Measurements from ENCODE around the gene NPAS3.

The NPAS3 gene

DNA sequence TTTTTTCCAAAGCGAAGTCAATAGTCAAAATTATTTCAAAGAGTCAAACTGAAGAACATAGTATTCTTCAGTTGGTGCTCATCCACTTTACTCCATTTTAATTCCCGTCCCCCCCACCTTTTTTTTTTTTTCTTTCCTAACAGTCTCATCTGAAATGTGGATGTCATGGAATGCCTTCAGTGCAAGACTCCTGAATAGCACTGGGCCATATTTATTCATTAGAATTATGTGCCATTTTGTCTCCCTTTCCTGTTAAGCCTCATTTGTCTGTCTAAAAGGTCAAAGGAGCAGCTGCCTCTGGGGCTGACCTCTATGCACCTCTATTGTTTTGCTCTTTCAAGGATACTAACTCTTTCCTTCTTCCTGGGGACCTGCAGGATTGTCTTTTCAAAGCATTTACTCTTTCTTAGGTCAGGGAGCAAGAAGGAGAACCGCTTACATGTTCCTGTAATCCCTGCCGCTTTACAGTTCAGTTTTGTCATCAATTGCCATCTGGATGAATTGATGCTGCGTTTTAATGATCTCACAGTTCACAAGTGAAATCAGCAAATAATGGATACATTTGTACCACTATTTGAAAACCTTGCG lies 310.6 kb downstream of the NPAS3 start:
- DNase-seq = no peak
- no peaks in the 10 kb centered on the region for H3F3A ChIP-seq (ENCODE audit: insufficient read depth, low read length)
- H2AFZ ChIP-seq (ENCODE audit: low read length) = no peak overlapping the region
- TF ChIP-seq, protein P1, sequence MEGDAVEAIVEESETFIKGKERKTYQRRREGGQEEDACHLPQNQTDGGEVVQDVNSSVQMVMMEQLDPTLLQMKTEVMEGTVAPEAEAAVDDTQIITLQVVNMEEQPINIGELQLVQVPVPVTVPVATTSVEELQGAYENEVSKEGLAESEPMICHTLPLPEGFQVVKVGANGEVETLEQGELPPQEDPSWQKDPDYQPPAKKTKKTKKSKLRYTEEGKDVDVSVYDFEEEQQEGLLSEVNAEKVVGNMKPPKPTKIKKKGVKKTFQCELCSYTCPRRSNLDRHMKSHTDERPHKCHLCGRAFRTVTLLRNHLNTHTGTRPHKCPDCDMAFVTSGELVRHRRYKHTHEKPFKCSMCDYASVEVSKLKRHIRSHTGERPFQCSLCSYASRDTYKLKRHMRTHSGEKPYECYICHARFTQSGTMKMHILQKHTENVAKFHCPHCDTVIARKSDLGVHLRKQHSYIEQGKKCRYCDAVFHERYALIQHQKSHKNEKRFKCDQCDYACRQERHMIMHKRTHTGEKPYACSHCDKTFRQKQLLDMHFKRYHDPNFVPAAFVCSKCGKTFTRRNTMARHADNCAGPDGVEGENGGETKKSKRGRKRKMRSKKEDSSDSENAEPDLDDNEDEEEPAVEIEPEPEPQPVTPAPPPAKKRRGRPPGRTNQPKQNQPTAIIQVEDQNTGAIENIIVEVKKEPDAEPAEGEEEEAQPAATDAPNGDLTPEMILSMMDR (IDR thresholded peaks at IDR 0.05; ENCODE audit: low read length) = no peak
- TF ChIP-seq EZH2phosphoT487 (IDR thresholded peaks at IDR 0.05; ENCODE audit: low read length) (no peak), EZH2 (optimal IDR thresholded peaks at IDR 0.05; ENCODE audit: low read depth, low read length) (no peak)
- H3K4me1 ChIP-seq (ENCODE audit: low read length) = no peaks in the 10 kb centered on the region
- no peaks in the 10 kb centered on the region for H3K27me3 ChIP-seq (replicated peaks; ENCODE audit: insufficient read depth, low read length)
- H3K4me2 ChIP-seq (ENCODE audit: low read depth, low read length) = no peak overlapping the region
- no peak overlapping the region for H3K4me3 ChIP-seq (ENCODE audit: low read length)
- no peaks in the 10 kb centered on the region for H4K20me1 ChIP-seq (ENCODE audit: insufficient read depth, low read length)
- H3K27ac ChIP-seq (ENCODE audit: low read length) = no peak overlapping the region
- no peaks in the 10 kb centered on the region for H3K79me2 ChIP-seq (ENCODE audit: low read length)
- H3K9me3 ChIP-seq (replicated peaks; ENCODE audit: insufficient read depth, low read length) = no peaks in the 10 kb centered on the region
- no peak overlapping the region for H3K9ac ChIP-seq (ENCODE audit: low read length)
- no peaks in the 10 kb centered on the region for H3K9me2 ChIP-seq (replicated peaks; ENCODE audit: insufficient read depth, low read length)
- no peaks in the 10 kb centered on the region for H3K36me3 ChIP-seq (replicated peaks; ENCODE audit: insufficient read depth, low read length)

DNA sequence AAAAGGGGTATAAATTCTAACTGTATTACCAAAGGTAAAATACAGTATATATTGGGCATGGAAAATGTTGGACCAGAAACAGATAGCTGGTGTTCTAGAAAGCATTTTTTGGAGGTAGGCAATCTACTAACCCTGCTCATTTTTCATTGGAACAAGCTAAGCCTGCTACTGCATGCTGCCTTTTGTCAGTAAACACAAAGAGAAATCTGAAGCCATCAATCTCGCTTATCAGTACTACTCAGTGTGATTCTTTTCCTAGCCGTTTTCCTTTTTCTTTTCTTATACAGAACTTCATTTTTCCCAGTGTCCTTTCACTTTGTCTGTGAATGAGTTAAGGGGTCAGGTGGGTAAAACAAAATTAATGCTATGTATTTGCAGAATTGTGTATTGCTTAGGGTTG lies 312.3 kb downstream of the NPAS3 start:
- H3K79me2 ChIP-seq (ENCODE audit: low read length) = no peaks in the 10 kb centered on the region
- H3K36me3 ChIP-seq (replicated peaks; ENCODE audit: insufficient read depth, low read length) = no peaks in the 10 kb centered on the region
- no peak overlapping the region for H3K4me3 ChIP-seq (ENCODE audit: low read length)
- no peak overlapping the region for H3K27ac ChIP-seq (ENCODE audit: low read length)
- no peaks in the 10 kb centered on the region for H3F3A ChIP-seq (ENCODE audit: insufficient read depth, low read length)
- H3K4me1 ChIP-seq (ENCODE audit: low read length) = no peaks in the 10 kb centered on the region
- no peaks in the 10 kb centered on the region for H3K9me2 ChIP-seq (replicated peaks; ENCODE audit: insufficient read depth, low read length)
- no peak overlapping the region for H3K4me2 ChIP-seq (ENCODE audit: low read depth, low read length)
- TF ChIP-seq EZH2phosphoT487 (IDR thresholded peaks at IDR 0.05; ENCODE audit: low read length) = no peak
- TF ChIP-seq EZH2 (optimal IDR thresholded peaks at IDR 0.05; ENCODE audit: low read depth, low read length) = no peak
- TF ChIP-seq, protein P1 (IDR thresholded peaks at IDR 0.05; ENCODE audit: low read length) = no peak
- H3K9ac ChIP-seq (ENCODE audit: low read length) = no peak overlapping the region
- H2AFZ ChIP-seq (ENCODE audit: low read length) = no peak overlapping the region
- DNase-seq = no peak
- no peaks in the 10 kb centered on the region for H4K20me1 ChIP-seq (ENCODE audit: insufficient read depth, low read length)
- no peaks in the 10 kb centered on the region for H3K27me3 ChIP-seq (replicated peaks; ENCODE audit: insufficient read depth, low read length)
- no peaks in the 10 kb centered on the region for H3K9me3 ChIP-seq (replicated peaks; ENCODE audit: insufficient read depth, low read length)

DNA sequence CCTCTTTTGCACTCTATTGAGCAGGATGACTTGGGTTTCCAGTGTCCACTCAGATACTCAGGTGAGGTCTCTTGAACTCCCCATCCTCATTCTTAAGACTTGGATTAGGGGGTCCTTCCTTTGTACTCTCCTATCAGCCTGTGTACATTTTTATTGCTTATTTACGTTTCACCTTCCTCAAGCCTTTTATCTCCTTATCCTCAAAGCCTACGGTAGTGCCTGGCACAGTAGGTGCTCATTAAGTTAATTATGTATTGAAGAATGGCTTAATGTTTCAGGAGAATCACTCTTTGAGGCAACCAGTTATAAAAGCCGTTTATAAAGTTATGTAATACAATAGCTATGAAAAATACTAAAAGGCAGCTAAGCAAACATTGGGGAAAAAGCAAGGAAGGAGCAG lies 315.7 kb downstream of the NPAS3 start:
- no peaks in the 10 kb centered on the region for H3K79me2 ChIP-seq (ENCODE audit: low read length)
- TF ChIP-seq, protein P1 (IDR thresholded peaks at IDR 0.05; ENCODE audit: low read length) = no peak
- TF ChIP-seq EZH2 (optimal IDR thresholded peaks at IDR 0.05; ENCODE audit: low read depth, low read length) (no peak), EZH2phosphoT487 (IDR thresholded peaks at IDR 0.05; ENCODE audit: low read length) (no peak)
- no peaks in the 10 kb centered on the region for H3K27me3 ChIP-seq (replicated peaks; ENCODE audit: insufficient read depth, low read length)
- DNase-seq = no peak
- H3K4me3 ChIP-seq (ENCODE audit: low read length) = no peak overlapping the region
- no peak overlapping the region for H3K9ac ChIP-seq (ENCODE audit: low read length)
- no peaks in the 10 kb centered on the region for H3K9me3 ChIP-seq (replicated peaks; ENCODE audit: insufficient read depth, low read length)
- H4K20me1 ChIP-seq (ENCODE audit: insufficient read depth, low read length) = no peaks in the 10 kb centered on the region
- no peaks in the 10 kb centered on the region for H3K4me1 ChIP-seq (ENCODE audit: low read length)
- H3K4me2 ChIP-seq (ENCODE audit: low read depth, low read length) = no peak overlapping the region
- H3K36me3 ChIP-seq (replicated peaks; ENCODE audit: insufficient read depth, low read length) = no peaks in the 10 kb centered on the region
- no peak overlapping the region for H3K27ac ChIP-seq (ENCODE audit: low read length)
- no peaks in the 10 kb centered on the region for H3F3A ChIP-seq (ENCODE audit: insufficient read depth, low read length)
- H3K9me2 ChIP-seq (replicated peaks; ENCODE audit: insufficient read depth, low read length) = no peaks in the 10 kb centered on the region
- no peak overlapping the region for H2AFZ ChIP-seq (ENCODE audit: low read length)
